ENCODE measurements around the gene C12orf42.

The C12orf42 gene

GRCh38 chr12:103336940-103337339 lies 158.8 kb downstream of the C12orf42 start:
- DNase-seq (ENCODE audit: low read depth, low spot score) = no peak

GRCh38 chr12:103334466-103334865 lies 161.3 kb downstream of the C12orf42 start:
- DNase-seq (ENCODE audit: low read depth, low spot score) = no peak

- no peak for DNase-seq (ENCODE audit: low read depth, low spot score)
Measured at GRCh38 chr12:103333676-103334075, 162.1 kb downstream of the C12orf42 start.

- DNase-seq (ENCODE audit: low read depth, low spot score) = no peak
Measured at GRCh38 chr12:103331643-103332042, 164.1 kb downstream of the C12orf42 start.

- DNase-seq (ENCODE audit: low read depth, low spot score) = no peak
Measured at GRCh38 chr12:103330672-103331071, 165.1 kb downstream of the C12orf42 start.

GRCh38 chr12:103327676-103328075 lies 168.1 kb downstream of the C12orf42 start:
- no peak for DNase-seq (ENCODE audit: low read depth, low spot score)

GRCh38 chr12:103326190-103326589 lies 169.6 kb downstream of the C12orf42 start:
- DNase-seq (ENCODE audit: low read depth, low spot score) = no peak

- no peak for DNase-seq (ENCODE audit: low read depth, low spot score)
Measured at GRCh38 chr12:103318566-103318965, 177.2 kb downstream of the C12orf42 start.

GRCh38 chr12:103317220-103317619 lies 178.5 kb downstream of the C12orf42 start:
- DNase-seq (ENCODE audit: low read depth, low spot score) = no peak

GRCh38 chr12:103314786-103315185 lies 181.0 kb downstream of the C12orf42 start:
- no peak for DNase-seq (ENCODE audit: low read depth, low spot score)

GRCh38 chr12:103313894-103314293 lies 181.9 kb downstream of the C12orf42 start:
- DNase-seq (ENCODE audit: low read depth, low spot score) = no peak

GRCh38 chr12:103312742-103313354 lies 182.9 kb downstream of the C12orf42 start:
- no peak for DNase-seq (ENCODE audit: low read depth, low spot score)

GRCh38 chr12:103310546-103311270 lies 185.1 kb downstream of the C12orf42 start:
- no peak for DNase-seq (ENCODE audit: low read depth, low spot score)

- DNase-seq (ENCODE audit: low read depth, low spot score) = no peak
Measured at GRCh38 chr12:103308396-103308795, 187.4 kb downstream of the C12orf42 start.

- DNase-seq (ENCODE audit: low read depth, low spot score) = no peak
Measured at GRCh38 chr12:103303484-103303883, 192.3 kb downstream of the C12orf42 start.

- peak; percentile 23 for DNase-seq (ENCODE audit: low read depth, low spot score)
Measured at GRCh38 chr12:103301642-103302591, 193.9 kb downstream of the C12orf42 start.

- no peak for DNase-seq (ENCODE audit: low read depth, low spot score)
Measured at GRCh38 chr12:103288016-103288415, 207.8 kb downstream of the C12orf42 start.

- DNase-seq (ENCODE audit: low read depth, low spot score) = no peak
Measured at GRCh38 chr12:103282124-103282523, 213.6 kb downstream of the C12orf42 start.

- DNase-seq (ENCODE audit: low read depth, low spot score) = no peak
Measured at GRCh38 chr12:103279444-103279843, 216.3 kb downstream of the C12orf42 start.

- DNase-seq (ENCODE audit: low read depth, low spot score) = no peak
Measured at GRCh38 chr12:103278329-103278728, 217.4 kb downstream of the C12orf42 start.

- no peak for DNase-seq (ENCODE audit: low read depth, low spot score)
Measured at GRCh38 chr12:103273645-103274044, 222.1 kb downstream of the C12orf42 start.

- no peak for DNase-seq (ENCODE audit: low read depth, low spot score)
Measured at GRCh38 chr12:103272949-103273348, 222.8 kb downstream of the C12orf42 start.
